Tongue (tissue), 2 donors: Measurements from ENCODE around the gene SDK2. TPM values are rescaled to one million over a fixed set of nuclear protein-coding genes. Genes with fewer than 3 reads are reported as not detected.

Experiments
- DNase-seq: peaks from one replicate; pipeline ENCODE4 v3.0.0-alpha.2; 2015
- total RNA-seq: library from RNA; depleted of rRNA; stranded (reverse); fragments of >200 nt; gene quantifications from one replicate; pipeline ENCODE4 v1.2.3, GENCODE V29; 2014

The SDK2 gene
- total RNA-seq, 1 donor from 2014 or later = 12.7 TPM

GRCh38 chr17:73360961-73361761 is 283.1 kb downstream of the SDK2 start:
- DNase-seq = no peak

- no peak for DNase-seq
These were observed 284.2 kb downstream of the SDK2 start for GRCh38 chr17:73359987-73360410.

- no peak for DNase-seq
These were observed 284.9 kb downstream of the SDK2 start for GRCh38 chr17:73359352-73359751.

DNA sequence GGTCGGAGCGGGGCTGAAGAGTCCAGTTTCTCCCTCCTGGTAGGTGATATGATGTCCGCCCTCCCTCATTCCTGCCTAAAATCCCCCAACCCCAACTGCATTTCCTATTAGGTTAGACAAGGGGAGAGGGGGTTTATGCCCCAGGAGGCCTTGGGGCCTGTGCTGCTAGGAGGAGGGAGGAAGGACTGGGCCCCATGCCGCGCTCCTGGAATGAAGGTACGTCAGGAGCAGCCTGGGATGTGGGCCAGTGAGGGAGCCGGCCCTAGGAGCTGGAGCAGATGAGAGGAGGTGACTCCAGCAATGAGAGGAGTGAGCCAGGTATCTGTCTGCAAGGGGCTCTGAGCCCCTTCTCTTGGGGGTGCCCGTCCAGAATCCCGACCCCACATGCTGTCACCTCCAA is 285.6 kb downstream of the SDK2 start:
- DNase-seq = peak; percentile 59

- no peak for DNase-seq
These were observed 286.3 kb downstream of the SDK2 start for GRCh38 chr17:73357981-73358380.

DNA sequence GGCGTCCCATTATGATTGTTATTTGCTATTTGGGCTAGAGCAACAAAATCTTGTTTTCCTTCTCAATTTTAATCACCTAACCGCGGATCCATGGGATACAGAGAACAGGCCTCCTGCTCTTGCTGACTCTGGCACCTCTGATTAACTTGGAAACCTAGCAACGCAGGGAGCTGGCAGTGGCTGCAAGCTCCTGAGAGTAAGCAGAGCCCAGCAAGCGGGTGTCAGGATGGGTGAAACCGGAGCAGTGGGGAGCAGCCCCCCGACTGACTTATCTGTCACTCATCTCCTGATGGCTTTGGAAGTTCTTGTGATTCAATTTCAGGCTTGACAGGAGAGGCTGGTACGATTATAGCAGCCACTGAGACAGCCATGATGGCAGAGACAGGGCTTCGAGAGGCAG is 286.9 kb downstream of the SDK2 start:
- DNase-seq = no peak

- DNase-seq = peak; percentile 63
These were observed 287.6 kb downstream of the SDK2 start for GRCh38 chr17:73356561-73357170.

- DNase-seq = no peak
These were observed 289.6 kb downstream of the SDK2 start for GRCh38 chr17:73354423-73355284.

- no peak for DNase-seq
These were observed 292.0 kb downstream of the SDK2 start for GRCh38 chr17:73352261-73352660.

DNA sequence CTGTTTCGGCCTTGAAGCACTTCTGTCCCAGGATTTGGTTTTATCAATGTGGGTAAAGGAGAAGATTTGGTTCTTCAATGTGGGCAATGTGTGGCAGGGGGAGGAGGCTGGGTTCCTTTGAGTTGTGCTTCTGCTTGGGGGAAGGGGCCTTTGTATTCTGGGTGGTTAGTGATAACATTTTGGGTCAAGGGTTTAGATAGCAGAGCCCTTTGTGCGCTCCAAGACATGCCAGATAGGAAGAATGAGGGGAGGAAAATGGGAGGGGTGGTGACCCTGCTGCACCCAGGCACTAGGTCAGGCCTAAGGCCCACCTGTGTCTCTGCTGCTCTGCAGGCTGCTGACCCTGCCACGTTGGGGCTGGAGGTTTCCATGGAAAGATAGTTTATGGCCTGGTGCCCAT is 292.5 kb downstream of the SDK2 start:
- DNase-seq = no peak

- no peak for DNase-seq
These were observed 293.4 kb downstream of the SDK2 start for GRCh38 chr17:73350864-73351263.

DNA sequence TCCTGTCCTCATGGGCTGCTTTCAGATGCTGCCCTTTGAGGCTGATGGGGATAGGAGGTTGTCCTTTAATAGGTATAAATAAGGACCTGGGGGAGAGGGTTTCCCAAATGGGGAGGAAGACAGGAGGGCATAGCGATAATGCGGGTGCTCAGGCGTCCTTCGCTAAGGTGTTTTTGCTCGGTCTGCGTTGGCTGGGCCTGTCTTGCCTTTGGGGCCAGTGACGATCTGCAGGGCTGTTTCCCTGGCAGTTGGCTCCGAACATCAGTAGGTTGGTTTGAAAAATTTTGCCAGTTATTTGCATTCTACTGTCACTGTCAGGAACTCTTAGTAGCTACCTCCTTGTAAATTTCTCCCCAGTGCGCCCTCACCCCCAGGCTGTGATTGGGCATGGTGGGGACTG is 294.6 kb downstream of the SDK2 start:
- DNase-seq = no peak

DNA sequence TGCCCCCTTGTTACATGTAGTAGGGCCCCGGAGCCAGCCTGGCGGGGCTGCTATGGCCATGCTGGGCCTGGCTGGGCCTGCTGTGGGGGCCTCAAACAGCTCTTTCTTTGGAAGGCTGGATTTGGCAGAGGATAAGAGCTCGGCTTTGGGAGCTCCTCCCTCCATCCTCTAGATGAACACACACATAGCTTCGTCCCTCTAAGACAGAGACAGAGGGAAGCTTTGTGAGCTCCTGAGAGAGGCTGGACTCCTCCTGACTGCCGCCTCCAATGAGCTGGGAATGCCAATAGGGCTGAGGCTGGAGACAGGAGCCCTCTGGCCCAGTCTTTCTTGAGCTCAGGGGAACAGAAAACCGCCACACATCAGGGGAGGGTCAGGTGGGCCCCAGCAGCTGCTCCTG is 295.1 kb downstream of the SDK2 start:
- DNase-seq = peak; percentile 90

DNA sequence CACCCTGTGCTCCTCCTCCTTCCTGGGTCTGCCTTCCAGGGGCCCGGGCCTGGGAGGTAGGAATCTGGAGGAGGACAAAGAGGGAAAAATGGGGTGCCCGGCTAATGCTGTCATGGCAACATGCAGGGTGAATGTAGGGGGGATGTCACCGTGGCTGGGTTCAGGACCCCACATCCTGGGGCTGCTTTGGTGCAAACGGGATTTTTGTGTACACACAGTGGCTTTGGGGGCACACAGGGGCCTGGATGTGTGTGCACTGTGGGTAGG is 295.5 kb downstream of the SDK2 start:
- DNase-seq = no peak

DNA sequence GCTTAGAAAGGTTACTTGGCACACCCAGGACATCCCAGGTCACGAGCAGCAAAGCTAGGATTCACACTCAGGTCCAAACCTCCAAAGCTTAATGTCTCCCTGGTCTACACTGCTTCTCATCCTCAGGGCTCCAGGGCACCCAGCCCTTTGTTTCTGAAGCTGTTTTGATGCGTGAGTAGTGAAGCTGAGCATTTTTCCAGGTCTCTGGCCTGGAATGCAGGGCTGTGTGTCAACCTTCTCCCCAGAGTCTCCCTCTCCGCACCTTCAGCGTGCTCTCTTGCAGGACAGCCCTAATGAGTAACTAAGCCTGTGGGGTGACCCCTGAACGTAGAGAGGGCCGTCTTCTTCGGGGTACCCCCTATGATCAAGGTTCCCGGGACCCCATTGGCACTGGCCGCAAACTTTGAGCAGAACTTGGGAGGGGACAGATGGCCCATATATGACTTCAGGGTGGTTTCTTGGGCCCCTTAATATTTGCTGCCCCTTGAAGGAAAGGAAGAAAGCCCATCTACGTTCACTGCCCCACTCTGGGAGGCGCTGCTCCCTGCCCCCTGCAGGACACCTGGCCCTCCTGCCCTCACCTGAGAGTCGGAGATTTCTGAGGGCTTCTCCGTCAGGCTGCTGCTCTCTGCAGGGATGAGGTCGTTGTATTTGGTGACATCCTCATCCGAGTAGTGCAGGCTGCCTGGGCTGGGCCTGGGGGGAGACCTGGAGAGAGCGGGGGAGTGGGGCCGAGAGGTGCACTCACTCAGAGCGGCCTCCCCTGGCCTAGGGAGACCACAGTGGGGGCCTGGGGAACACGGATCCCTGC is 296.0 kb downstream of the SDK2 start:
- DNase-seq = no peak

DNA sequence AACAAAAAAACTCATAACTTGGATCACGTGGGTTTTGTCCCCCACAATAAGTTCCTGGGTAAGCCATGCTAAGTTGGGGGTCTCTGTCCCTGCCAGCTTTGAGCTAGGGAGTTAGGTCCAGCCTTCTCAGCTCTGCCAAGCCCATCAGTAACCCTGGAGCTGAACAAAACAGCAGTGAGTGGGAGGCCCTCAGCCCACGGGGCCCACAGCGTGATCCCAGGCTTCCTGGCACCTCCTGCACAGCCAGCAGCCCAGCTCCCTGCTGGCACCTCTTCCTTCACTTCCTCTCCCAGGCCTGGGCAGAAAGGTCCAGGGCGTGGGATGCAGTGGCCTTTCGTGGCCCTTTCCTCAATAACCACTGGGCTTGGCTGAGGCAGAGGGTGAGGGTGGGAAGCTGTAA is 296.9 kb downstream of the SDK2 start:
- DNase-seq = no peak

DNA sequence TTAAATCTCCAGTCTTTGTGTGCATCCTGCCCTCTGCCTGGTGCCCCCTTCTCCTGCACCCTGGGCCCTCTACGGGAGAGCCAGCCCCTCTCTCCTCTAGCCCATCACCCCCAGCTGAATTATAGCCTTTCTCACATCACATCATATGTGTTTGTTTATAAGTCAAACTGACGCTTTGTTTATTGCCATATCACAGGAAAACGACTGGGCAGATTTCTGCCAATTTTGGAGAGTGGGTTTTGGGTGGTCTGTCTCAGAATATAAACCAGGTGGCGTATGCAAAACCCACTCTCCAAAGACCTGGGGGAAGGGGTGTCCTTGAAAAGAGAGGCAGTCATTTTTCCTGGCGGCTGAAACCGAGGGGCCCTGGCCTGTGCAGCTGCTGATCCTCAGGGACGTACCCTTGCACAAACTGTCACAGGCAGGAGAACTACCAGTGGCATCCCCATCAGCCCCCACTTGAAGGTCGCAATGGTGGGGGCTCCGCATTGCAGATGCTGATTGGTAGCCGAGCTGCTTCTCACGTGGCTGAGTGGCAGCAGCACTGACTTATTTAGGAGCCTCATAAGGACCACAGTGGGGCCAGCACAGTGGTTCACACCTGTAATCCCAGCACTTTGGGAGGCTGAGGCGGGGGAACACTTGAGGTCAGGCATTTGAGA is 297.6 kb downstream of the SDK2 start:
- no peak for DNase-seq

GRCh38 chr17:73343739-73344454 is 300.3 kb downstream of the SDK2 start:
- DNase-seq = no peak

GRCh38 chr17:73343168-73343634 is 301.0 kb downstream of the SDK2 start:
- DNase-seq = peak; percentile 97

DNA sequence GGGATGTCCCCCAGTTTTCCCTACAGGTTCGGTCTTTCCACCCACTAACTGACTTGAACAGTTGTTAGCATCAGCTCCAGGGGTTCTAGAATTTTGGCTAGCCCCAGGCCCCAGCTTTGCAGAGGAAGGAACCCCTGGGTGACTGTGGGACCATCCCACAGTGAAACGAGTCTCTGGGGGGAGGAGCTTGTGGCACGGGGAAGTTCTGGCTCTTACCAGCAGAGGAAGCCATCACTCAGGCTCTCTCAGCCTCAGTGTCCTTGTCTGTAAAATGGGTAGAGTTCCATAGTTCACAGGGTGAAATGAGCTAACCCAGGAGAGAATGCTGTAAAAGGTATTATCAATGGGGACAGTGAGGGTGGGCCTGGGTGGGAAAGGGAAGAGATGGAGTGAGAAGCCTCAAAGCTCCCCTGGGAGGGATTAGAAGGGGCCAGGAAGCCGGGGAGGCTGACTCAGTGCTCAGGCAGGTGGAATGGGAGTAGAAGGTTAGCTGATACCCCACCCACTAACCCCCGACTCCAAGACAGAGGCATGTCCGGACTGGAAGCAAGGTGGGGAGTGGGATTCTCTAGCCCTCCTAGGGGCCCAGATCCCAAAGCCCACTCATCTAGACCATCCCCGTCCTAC is 301.6 kb downstream of the SDK2 start:
- no peak for DNase-seq
